ENCODE measurements around the gene WASHC3.

Gene WASHC3

GRCh38 chr12:101968770-101969169 lies 93.0 kb downstream of the WASHC3 start:
- peak; percentile 4 for DNase-seq (ENCODE audit: low spot score)

- no peak for DNase-seq (ENCODE audit: low spot score)
Measured at GRCh38 chr12:101967506-101967905, 94.3 kb downstream of the WASHC3 start.

- no peak for DNase-seq (ENCODE audit: low spot score)
Measured at GRCh38 chr12:101966496-101966895, 95.3 kb downstream of the WASHC3 start.

- no peak for DNase-seq (ENCODE audit: low spot score)
Measured at GRCh38 chr12:101963697-101964096, 98.1 kb downstream of the WASHC3 start.
